ENCODE results near the gene LRRC3C.
"Not testable (repeated sequence)": the region's sequence is repeated elsewhere in the genome, so short reads cannot be mapped to it uniquely, and the experiment has no call there.

Gene LRRC3C

DNA sequence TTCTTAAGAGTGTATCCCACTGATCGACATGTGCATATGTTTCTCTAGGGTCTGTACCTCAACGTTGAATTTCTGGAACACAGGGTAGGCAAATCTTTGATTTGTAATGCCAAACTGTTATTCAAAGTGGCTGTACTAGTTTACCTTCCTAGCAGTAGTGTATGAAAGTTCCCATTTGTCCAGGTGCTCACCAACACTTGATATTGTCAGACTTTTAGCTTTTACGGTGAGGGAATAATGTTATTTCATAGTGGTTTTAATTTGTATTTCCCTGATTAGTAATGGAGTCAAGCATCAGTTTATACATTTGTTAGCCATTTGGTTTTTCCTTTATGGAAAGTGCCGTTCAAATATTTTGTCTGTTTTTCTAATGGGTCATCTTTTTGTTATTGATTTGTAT, 29.4 kb upstream of the LRRC3C start:
- Histone ChIP-seq H3K36me3 (ENCODE audit: control insufficient read depth, insufficient read depth, low read length) (no peaks in the 10 kb centered on the region), H3K27me3 (replicated peaks; ENCODE audit: control insufficient read depth, insufficient read depth, low read length) (no peaks in the 10 kb centered on the region), H3K4me3 (replicated peaks; ENCODE audit: low read depth, low read length) (no peak overlapping the region)
- DNase-seq (ENCODE audit: extremely low read depth, insufficient read length): no peak
- TF ChIP-seq, protein P1, sequence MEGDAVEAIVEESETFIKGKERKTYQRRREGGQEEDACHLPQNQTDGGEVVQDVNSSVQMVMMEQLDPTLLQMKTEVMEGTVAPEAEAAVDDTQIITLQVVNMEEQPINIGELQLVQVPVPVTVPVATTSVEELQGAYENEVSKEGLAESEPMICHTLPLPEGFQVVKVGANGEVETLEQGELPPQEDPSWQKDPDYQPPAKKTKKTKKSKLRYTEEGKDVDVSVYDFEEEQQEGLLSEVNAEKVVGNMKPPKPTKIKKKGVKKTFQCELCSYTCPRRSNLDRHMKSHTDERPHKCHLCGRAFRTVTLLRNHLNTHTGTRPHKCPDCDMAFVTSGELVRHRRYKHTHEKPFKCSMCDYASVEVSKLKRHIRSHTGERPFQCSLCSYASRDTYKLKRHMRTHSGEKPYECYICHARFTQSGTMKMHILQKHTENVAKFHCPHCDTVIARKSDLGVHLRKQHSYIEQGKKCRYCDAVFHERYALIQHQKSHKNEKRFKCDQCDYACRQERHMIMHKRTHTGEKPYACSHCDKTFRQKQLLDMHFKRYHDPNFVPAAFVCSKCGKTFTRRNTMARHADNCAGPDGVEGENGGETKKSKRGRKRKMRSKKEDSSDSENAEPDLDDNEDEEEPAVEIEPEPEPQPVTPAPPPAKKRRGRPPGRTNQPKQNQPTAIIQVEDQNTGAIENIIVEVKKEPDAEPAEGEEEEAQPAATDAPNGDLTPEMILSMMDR (IDR thresholded peaks at IDR 0.05; ENCODE audit: insufficient read depth, low read length, poor library complexity, severe bottlenecking): no peak

DNA sequence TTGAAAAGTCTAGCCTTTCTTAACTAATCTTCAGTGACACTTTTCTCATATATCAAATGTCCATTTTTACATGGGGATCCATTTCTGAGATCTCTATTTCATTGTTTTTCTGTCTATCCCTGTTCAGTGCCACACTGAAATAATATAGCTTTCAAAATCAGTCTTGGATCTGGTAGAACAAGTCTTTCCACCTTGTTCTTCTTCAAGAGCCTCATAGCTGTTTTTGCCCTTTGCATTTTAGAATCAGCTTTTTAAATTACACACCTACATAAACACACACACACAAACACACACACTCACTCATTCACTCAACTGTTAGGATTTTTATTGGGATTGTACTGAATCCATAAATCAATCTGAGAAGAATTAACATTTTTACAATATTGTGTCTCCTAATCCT, 28.3 kb upstream of the LRRC3C start:
- no peaks in the 10 kb centered on the region for H3K36me3 ChIP-seq (ENCODE audit: control insufficient read depth, insufficient read depth, low read length)

DNA sequence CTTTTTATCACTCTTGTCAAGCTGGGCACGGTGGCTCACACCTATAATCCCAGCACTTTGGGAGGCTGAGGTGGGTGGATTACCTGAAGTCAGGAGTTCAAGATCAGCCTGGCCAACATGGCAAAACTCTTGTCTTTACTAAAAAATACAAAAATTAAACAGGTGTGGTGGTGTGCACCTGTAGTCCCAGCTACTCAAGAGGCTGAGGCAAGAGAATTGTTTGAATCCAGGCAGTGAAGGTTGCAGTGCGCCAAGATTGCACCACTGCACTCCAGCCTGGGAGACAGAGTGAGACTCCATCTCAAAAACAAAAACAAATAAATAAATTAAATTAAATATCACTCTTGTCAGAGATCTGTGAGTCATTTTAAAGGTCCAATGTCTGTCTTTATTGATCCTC, 25.5 kb upstream of the LRRC3C start:
- not testable (repeated sequence) for H3K36me3 ChIP-seq (ENCODE audit: control insufficient read depth, insufficient read depth, low read length); H3K27me3 ChIP-seq (replicated peaks; ENCODE audit: control insufficient read depth, insufficient read depth, low read length); DNase-seq (ENCODE audit: extremely low read depth, insufficient read length); H3K4me3 ChIP-seq (replicated peaks; ENCODE audit: low read depth, low read length)

More for the DNA sequence above, 28.3 kb upstream of the LRRC3C start:
- TF ChIP-seq, protein P1 (IDR thresholded peaks at IDR 0.05; ENCODE audit: insufficient read depth, low read length, poor library complexity, severe bottlenecking): no peak
- no peak overlapping the region for H3K4me3 ChIP-seq (replicated peaks; ENCODE audit: low read depth, low read length)
- H3K27me3 ChIP-seq (replicated peaks; ENCODE audit: control insufficient read depth, insufficient read depth, low read length): no peaks in the 10 kb centered on the region
- DNase-seq (ENCODE audit: extremely low read depth, insufficient read length): no peak

DNA sequence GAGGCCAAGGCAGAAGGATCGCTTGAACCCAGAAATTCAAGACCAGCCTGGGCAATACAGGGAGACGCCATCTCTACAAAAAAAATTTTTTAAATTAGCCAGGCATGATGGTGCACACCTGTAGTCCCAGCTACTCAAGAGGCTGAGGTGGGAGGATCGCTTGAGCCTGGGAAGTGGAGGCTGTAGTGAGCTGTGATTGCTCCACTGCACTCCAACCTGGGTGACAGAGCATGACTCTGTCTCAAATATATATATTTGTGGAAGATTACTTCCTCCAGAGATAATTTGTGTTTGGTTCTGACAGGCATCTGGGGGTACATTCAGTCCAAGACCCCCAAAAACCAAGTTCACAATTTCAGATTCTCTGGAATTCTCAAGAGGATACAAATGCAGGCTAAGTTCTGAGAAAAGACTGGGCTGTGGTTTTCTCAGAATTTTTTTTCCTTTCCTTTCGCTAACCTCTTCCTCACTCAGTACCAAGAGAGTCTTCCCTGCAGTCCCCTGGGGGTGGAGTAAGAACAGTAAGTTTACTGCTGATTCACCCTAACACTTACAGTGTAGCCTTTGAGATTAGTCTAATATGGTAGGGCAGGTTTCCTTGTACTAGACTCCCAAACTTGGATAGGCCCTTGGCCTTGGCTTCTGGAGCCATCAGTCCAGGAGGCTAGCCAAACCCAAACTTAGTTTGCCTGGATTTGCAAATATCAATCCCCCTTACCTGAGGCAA, 24.2 kb upstream of the LRRC3C start:
- DNase-seq (ENCODE audit: extremely low read depth, insufficient read length): no peak
- peaks cover 7% of the 10 kb centered on the region for H3K36me3 ChIP-seq (ENCODE audit: control insufficient read depth, insufficient read depth, low read length)
- TF ChIP-seq, protein P1 (IDR thresholded peaks at IDR 0.05; ENCODE audit: insufficient read depth, low read length, poor library complexity, severe bottlenecking): no peak
- H3K27me3 ChIP-seq (replicated peaks; ENCODE audit: control insufficient read depth, insufficient read depth, low read length): no peaks in the 10 kb centered on the region
- H3K4me3 ChIP-seq (replicated peaks; ENCODE audit: low read depth, low read length): no peak overlapping the region

DNA sequence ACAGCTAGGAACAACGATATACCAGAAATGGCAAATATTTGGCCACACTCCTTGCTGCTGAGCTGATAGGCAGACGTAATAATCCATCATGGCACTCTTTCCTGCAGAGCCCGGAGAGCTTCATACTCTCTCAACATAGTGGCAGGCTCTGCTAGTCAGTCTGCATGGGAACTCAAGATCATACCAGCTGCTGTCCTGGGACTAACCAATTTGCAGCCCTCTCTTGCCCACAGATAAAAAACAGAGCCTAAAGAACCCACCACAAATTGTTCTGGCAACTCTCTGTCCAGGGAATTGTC, 22.6 kb upstream of the LRRC3C start:
- H3K4me3 ChIP-seq (replicated peaks; ENCODE audit: low read depth, low read length): no peak overlapping the region
- H3K36me3 ChIP-seq (ENCODE audit: control insufficient read depth, insufficient read depth, low read length): peaks cover 9% of the 10 kb centered on the region
- TF ChIP-seq, protein P1 (IDR thresholded peaks at IDR 0.05; ENCODE audit: insufficient read depth, low read length, poor library complexity, severe bottlenecking): no peak
- no peaks in the 10 kb centered on the region for H3K27me3 ChIP-seq (replicated peaks; ENCODE audit: control insufficient read depth, insufficient read depth, low read length)
- DNase-seq (ENCODE audit: extremely low read depth, insufficient read length): no peak

DNA sequence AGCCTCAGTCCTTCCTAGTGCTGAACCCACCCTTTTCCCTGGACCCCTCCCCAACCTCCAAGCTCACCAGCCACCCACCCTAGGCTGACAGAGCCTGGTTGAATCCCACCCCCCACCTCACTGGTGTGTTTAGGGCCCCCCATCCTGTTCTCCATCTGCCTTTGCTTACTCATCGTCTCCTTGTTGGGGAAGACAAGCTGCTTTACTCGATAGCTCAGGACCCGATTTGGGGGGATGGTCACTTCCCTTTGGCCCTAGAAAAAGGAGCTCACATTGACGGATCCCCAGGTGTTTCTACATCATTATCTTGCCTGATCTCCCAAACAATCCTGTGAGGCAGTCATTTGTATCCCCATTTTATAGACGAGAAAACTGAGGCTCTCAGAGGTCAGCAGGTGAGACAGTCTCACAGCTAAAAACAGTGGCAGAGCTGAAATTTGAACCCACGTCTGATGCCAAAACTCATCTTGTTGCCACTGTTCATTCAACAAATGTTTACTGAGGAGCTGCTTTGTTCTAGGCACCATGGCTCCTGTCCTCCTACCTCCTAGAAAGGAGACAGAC, 18.7 kb upstream of the LRRC3C start:
- Histone ChIP-seq H3K4me3 (replicated peaks; ENCODE audit: low read depth, low read length) (no peak overlapping the region), H3K27me3 (replicated peaks; ENCODE audit: control insufficient read depth, insufficient read depth, low read length) (no peaks in the 10 kb centered on the region), H3K36me3 (ENCODE audit: control insufficient read depth, insufficient read depth, low read length) (peaks cover 9% of the 10 kb centered on the region)
- DNase-seq (ENCODE audit: extremely low read depth, insufficient read length): no peak
- TF ChIP-seq, protein P1 (IDR thresholded peaks at IDR 0.05; ENCODE audit: insufficient read depth, low read length, poor library complexity, severe bottlenecking): no peak

Measured in GM06990 (cell line).